ENCODE data around the gene EIF2S2.

DNA sequence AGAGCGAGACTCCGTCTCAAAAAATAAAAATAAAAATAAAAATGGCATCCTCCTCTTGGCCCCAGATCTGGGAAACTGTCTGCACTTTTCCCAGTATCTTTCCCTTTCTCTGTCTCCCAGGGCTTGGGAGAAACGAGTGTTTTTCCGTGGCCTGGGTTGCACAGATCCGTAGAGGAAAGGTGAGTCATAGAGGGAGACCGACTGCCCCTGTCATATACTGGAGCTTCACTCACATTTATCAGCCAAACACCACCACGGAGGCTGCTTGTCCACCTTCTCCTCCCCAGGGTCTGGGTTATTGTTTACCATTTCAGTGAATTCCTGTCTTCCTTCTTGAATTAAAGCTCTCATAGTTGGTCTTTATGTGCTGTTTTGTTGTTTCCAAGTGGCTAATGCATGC lies 31.9 kb upstream of the EIF2S2 start:
- TF ChIP-seq, protein P1, sequence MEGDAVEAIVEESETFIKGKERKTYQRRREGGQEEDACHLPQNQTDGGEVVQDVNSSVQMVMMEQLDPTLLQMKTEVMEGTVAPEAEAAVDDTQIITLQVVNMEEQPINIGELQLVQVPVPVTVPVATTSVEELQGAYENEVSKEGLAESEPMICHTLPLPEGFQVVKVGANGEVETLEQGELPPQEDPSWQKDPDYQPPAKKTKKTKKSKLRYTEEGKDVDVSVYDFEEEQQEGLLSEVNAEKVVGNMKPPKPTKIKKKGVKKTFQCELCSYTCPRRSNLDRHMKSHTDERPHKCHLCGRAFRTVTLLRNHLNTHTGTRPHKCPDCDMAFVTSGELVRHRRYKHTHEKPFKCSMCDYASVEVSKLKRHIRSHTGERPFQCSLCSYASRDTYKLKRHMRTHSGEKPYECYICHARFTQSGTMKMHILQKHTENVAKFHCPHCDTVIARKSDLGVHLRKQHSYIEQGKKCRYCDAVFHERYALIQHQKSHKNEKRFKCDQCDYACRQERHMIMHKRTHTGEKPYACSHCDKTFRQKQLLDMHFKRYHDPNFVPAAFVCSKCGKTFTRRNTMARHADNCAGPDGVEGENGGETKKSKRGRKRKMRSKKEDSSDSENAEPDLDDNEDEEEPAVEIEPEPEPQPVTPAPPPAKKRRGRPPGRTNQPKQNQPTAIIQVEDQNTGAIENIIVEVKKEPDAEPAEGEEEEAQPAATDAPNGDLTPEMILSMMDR (IDR thresholded peaks at IDR 0.05), result no peak
- no peak for TF ChIP-seq POLR2A (IDR thresholded peaks at IDR 0.05)

Measured in tibial nerve (tissue), 3 donors.